ENCODE results near the gene OR6S1.

The OR6S1 gene

GRCh38 chr14:20661197-20661596 is 19.7 kb upstream of the OR6S1 start:
- Histone ChIP-seq H3K4me3 (replicated peaks; ENCODE audit: low read depth, low read length) (no peak overlapping the region), H3K36me3 (ENCODE audit: control insufficient read depth, insufficient read depth, low read length) (no peaks in the 10 kb centered on the region; the same call in 1 of the 2 replicates), H3K27me3 (replicated peaks; ENCODE audit: control insufficient read depth, insufficient read depth, low read length) (no peaks in the 10 kb centered on the region)
- no peak for TF ChIP-seq CTCF (IDR thresholded peaks at IDR 0.05; ENCODE audit: insufficient read depth, low read length, poor library complexity, severe bottlenecking)
- DNase-seq (ENCODE audit: extremely low read depth, insufficient read length) = no peak

DNA sequence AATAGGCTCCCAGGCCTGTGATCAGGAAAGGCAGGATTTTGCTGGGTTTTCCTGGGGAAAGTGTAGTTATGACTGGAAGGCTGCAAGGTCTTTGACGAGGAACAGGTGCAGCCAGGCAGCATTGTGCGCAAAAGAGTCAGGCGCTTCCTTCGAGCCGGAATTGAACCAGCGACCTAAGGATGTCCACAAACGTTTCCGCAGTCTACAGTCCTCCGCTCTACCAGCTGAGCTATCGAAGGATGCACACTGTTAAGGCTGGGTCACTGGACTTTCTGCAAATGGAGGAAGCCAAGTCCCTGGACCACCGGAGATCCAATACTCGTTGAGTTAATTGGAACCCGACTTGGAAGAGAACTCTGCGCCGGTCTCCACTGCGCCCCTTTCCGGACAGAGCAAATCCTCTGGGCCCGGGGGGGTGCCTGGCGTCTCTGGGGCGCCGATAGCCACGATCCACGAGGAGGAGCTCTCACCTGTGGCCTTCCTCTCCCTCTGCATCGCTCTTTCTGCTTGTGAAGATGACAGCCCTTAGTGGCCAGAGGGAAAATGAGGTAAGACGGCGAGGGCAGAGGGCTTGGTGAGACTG is 18.4 kb upstream of the OR6S1 start:
- no peak for TF ChIP-seq CTCF (IDR thresholded peaks at IDR 0.05; ENCODE audit: insufficient read depth, low read length, poor library complexity, severe bottlenecking)
- DNase-seq (ENCODE audit: extremely low read depth, insufficient read length) = no peak
- Histone ChIP-seq H3K27me3 (replicated peaks; ENCODE audit: control insufficient read depth, insufficient read depth, low read length) (no peaks in the 10 kb centered on the region), H3K36me3 (ENCODE audit: control insufficient read depth, insufficient read depth, low read length) (no peaks in the 10 kb centered on the region; the same call in 1 of the 2 replicates), H3K4me3 (replicated peaks; ENCODE audit: low read depth, low read length) (no peak overlapping the region)

DNA sequence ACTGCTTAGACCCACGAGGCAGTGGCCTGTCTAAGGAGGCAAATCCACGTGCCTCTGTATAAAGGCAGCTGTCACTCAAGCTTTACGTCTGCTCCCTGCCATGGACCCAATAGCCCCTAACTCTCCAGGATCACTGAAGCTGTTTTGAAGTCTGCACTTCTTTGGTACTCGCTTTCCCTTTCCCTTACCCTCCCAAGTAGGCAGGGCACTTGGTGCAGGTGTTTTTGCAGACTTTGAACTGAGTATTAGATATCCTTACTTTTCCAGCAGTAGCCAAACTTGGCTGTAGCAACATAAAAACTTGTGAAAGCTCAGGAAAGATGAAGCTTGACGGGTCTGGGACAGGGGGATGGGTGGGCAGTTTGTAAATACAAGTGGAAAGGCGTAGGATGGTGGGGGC is 17.8 kb upstream of the OR6S1 start:
- TF ChIP-seq CTCF (IDR thresholded peaks at IDR 0.05; ENCODE audit: insufficient read depth, low read length, poor library complexity, severe bottlenecking) = no peak

GRCh38 chr14:20658246-20658645 is 16.8 kb upstream of the OR6S1 start:
- no peaks in the 10 kb centered on the region for H3K27me3 ChIP-seq (replicated peaks; ENCODE audit: control insufficient read depth, insufficient read depth, low read length)
- TF ChIP-seq CTCF (IDR thresholded peaks at IDR 0.05; ENCODE audit: insufficient read depth, low read length, poor library complexity, severe bottlenecking) = no peak
- H3K4me3 ChIP-seq (replicated peaks; ENCODE audit: low read depth, low read length) = no peak overlapping the region

More for the DNA sequence above, 17.8 kb upstream of the OR6S1 start:
- DNase-seq (ENCODE audit: extremely low read depth, insufficient read length) = no peak
- no peak overlapping the region for H3K4me3 ChIP-seq (replicated peaks; ENCODE audit: low read depth, low read length)
- no peaks in the 10 kb centered on the region for H3K27me3 ChIP-seq (replicated peaks; ENCODE audit: control insufficient read depth, insufficient read depth, low read length)
- no peaks in the 10 kb centered on the region; the same call in 1 of the 2 replicates for H3K36me3 ChIP-seq (ENCODE audit: control insufficient read depth, insufficient read depth, low read length)

GRCh38 chr14:20657216-20658211 is 16.0 kb upstream of the OR6S1 start:
- no peaks in the 10 kb centered on the region for H3K36me3 ChIP-seq (ENCODE audit: control insufficient read depth, insufficient read depth, low read length)
- H3K4me3 ChIP-seq (replicated peaks; ENCODE audit: low read depth, low read length) = no peak overlapping the region
- H3K27me3 ChIP-seq (replicated peaks; ENCODE audit: control insufficient read depth, insufficient read depth, low read length) = no peaks in the 10 kb centered on the region
- peak; percentile 31 for TF ChIP-seq CTCF (IDR thresholded peaks at IDR 0.05; ENCODE audit: insufficient read depth, low read length, poor library complexity, severe bottlenecking)
- no peak for DNase-seq (ENCODE audit: extremely low read depth, insufficient read length)

More at GRCh38 chr14:20658246-20658645, 16.8 kb upstream of the OR6S1 start:
- no peaks in the 10 kb centered on the region for H3K36me3 ChIP-seq (ENCODE audit: control insufficient read depth, insufficient read depth, low read length)
- DNase-seq (ENCODE audit: extremely low read depth, insufficient read length) = no peak
